HepG2 (cell line): ENCODE measurements around the gene ZNF48. TPM values are rescaled to one million over a fixed set of nuclear protein-coding genes. Genes with fewer than 3 reads are reported as not detected.
A peak's percentile ranks its signal among the peaks of the same experiment; 100 is the strongest.

Experiments used
- ATF7-NPFF ChIP-seq: sonication (generic); formaldehyde crosslinking; IDR thresholded peaks from 2 replicates; pipeline ENCODE4 v1.8.1; 2023; ENCODE audit warnings: mild to moderate bottlenecking, low read depth, missing genetic modification reagents, moderate library complexity
- ATM ChIP-seq: fragments of 450-650 bp; IDR thresholded peaks from 2 replicates; pipeline ENCODE4 v1.7.1; 2017; ENCODE audit warnings: mild to moderate bottlenecking, borderline replicate concordance
- CCAR2 ChIP-seq: fragments of 200-400 bp; formaldehyde crosslinking; optimal IDR thresholded peaks from 2 replicates; pipeline ENCODE3; 2018; ENCODE audit warnings: low read depth, mild to moderate bottlenecking, low read length, moderate library complexity
- EEA1 ChIP-seq: sonication (generic); formaldehyde crosslinking; IDR thresholded peaks from 2 replicates; pipeline ENCODE4 v1.5.1; 2020; ENCODE audit warnings: mild to moderate bottlenecking, missing genetic modification reagents, borderline replicate concordance
- FOXM1 ChIP-seq: sonication (generic); formaldehyde crosslinking; IDR thresholded peaks from 2 replicates; pipeline ENCODE4 v1.5.0; 2020; ENCODE audit warnings: missing genetic modification reagents
- RFX1 ChIP-seq: fragments of 450-650 bp; IDR thresholded peaks from 2 replicates; pipeline ENCODE4 v1.6.1; 2017
- SALL2 ChIP-seq: sonication (generic); formaldehyde crosslinking; IDR thresholded peaks from 2 replicates; pipeline ENCODE4 v1.8.1; 2023; ENCODE audit warnings: mild to moderate bottlenecking, missing genetic modification reagents, inconsistent platforms
- TCF12 ChIP-seq, 2 experiments: fragments of 450-650 bp in 1 of 2; sonication (generic) in 1 of 2; formaldehyde crosslinking in 1 of 2; IDR thresholded peaks; 2 replicates each; pipeline versions ENCODE4 v1.6.1 to v1.8.0; 2017 to 2022; ENCODE audit warnings: antibody characterized with exemption in 1 of 2, mild to moderate bottlenecking in 1 of 2, missing genetic modification reagents in 1 of 2, moderate library complexity in 1 of 2
- ZBTB2 ChIP-seq: sonication (generic); formaldehyde crosslinking; IDR thresholded peaks from 2 replicates; pipeline ENCODE4 v1.8.0; 2022; ENCODE audit warnings: low read depth, missing genetic modification reagents
- ZNF136 ChIP-seq: sonication (generic); formaldehyde crosslinking; IDR thresholded peaks from 2 replicates; pipeline ENCODE4 v1.8.1; 2022; ENCODE audit warnings: low read depth, mild to moderate bottlenecking, moderate library complexity, missing genetic modification reagents
- ZNF256 ChIP-seq: sonication (generic); formaldehyde crosslinking; conservative IDR thresholded peaks from 2 replicates; pipeline ENCODE4 v1.4.0; 2020; ENCODE audit warnings: missing genetic modification reagents
- ZNF280B ChIP-seq: sonication (generic); formaldehyde crosslinking; IDR thresholded peaks from 2 replicates; pipeline ENCODE4 v1.5.0; 2020; ENCODE audit warnings: missing genetic modification reagents, mild to moderate bottlenecking, borderline replicate concordance
- ZNF3 ChIP-seq: IDR thresholded peaks from 2 replicates; pipeline ENCODE4 v1.7.0; 2017; ENCODE audit warnings: inconsistent platforms
- ZNF44 ChIP-seq: sonication (generic); formaldehyde crosslinking; IDR thresholded peaks from 2 replicates; pipeline ENCODE4 v1.5.1; 2020; ENCODE audit warnings: mild to moderate bottlenecking, missing genetic modification reagents
- ZNF543 ChIP-seq: sonication (generic); formaldehyde crosslinking; IDR thresholded peaks from 2 replicates; pipeline ENCODE4 v1.4.0; 2020; ENCODE audit warnings: mild to moderate bottlenecking, missing genetic modification reagents
- ZNF597 ChIP-seq: sonication (generic); formaldehyde crosslinking; IDR thresholded peaks from 2 replicates; pipeline ENCODE4 v1.5.0; 2020; ENCODE audit warnings: missing genetic modification reagents
- ZNF605 ChIP-seq: sonication (generic); formaldehyde crosslinking; IDR thresholded peaks from 2 replicates; pipeline ENCODE4 v1.8.0; 2022; ENCODE audit warnings: mild to moderate bottlenecking, missing genetic modification reagents
- ZNF629 ChIP-seq: sonication (generic); formaldehyde crosslinking; conservative IDR thresholded peaks from 2 replicates; pipeline ENCODE4 v1.5.0; 2020; ENCODE audit warnings: missing genetic modification reagents
- ZNF674 ChIP-seq: sonication (generic); formaldehyde crosslinking; IDR thresholded peaks from 2 replicates; pipeline ENCODE4 v1.5.0; 2020; ENCODE audit warnings: low read depth, mild to moderate bottlenecking, missing genetic modification reagents
- ZNF7 ChIP-seq: IDR thresholded peaks from 2 replicates; pipeline ENCODE4 v1.6.1; 2016; ENCODE audit warnings: missing biosample characterization, missing genetic modification reagents
- ZNF800 ChIP-seq: sonication (generic); formaldehyde crosslinking; IDR thresholded peaks from 2 replicates; pipeline ENCODE4 v1.4.0; 2020; ENCODE audit warnings: missing genetic modification reagents
- polyA plus RNA-seq, 8 experiments: library from polyadenylated mRNA; depleted of rRNA in 3 of 8; stranded (reverse) in 7 of 8; unstranded in 1 of 8; fragments of >200 nt; fragmentation: Illumina TruSeq in 4 of 8; extraction: Trizol in 4 of 8; gene quantifications; 2 replicates each; pipeline versions ENCODE4 v1.2.1 to v1.2.3, GENCODE V29; 2011 to 2016; ENCODE audit warnings: low read depth in 4 of 8, missing spikeins in 1 of 8, mixed read lengths in 1 of 8; ENCODE audit not compliant: insufficient read depth in 1 of 8
- total RNA-seq, 5 experiments: library from RNA; depleted of rRNA; stranded (reverse); fragments of >200 nt; fragmentation: Illumina TruSeq; extraction: Trizol; gene quantifications; 2 replicates each; pipeline ENCODE4 v1.2.3, GENCODE V29; 2016; ENCODE audit warnings: low read depth in 1 of 5
- TF ChIP-seq, protein P1 (sequence below): sonication (generic); formaldehyde crosslinking; IDR thresholded peaks from 2 replicates; pipeline ENCODE4 v1.5.0; 2020; ENCODE audit warnings: mild to moderate bottlenecking, low read depth, missing genetic modification reagents, borderline replicate concordance

ZNF48 gene
- total and polyA plus RNA-seq, 2 of the 13 experiments (the other 11 are each of a cell fraction or from before 2014, with no cell fraction given): 9.9 to 12.3 TPM

GRCh38 chr16:30429678-30430427 lies 34.6 kb downstream of the ZNF48 start, which contains the start of gene DCTPP1 (continued):
- TF ChIP-seq FOXM1 (CRISPR knock-in tag): no peak
- no peak for TF ChIP-seq ZNF7 (CRISPR knock-in tag)
- TF ChIP-seq RFX1: no peak
- peak; percentile 97 for TF ChIP-seq ZNF629 (CRISPR knock-in tag)
- TF ChIP-seq, protein P1, sequence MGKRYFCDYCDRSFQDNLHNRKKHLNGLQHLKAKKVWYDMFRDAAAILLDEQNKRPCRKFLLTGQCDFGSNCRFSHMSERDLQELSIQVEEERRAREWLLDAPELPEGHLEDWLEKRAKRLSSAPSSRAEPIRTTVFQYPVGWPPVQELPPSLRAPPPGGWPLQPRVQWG (CRISPR knock-in tag): no peak
- TF ChIP-seq ZNF136: no peak; the same call in 1 of the 2 replicates
- TF ChIP-seq CCAR2: no peak
- TF ChIP-seq ZNF44 (CRISPR knock-in tag): no peak; the same call in 1 of the 2 replicates
- TF ChIP-seq SALL2 (CRISPR knock-in tag): peak; percentile 25
- peak; percentile 87 for TF ChIP-seq ZNF280B (CRISPR knock-in tag)
- 0 out of 2 replicates have a peak, but pooled peaks have one; percentile 30 for TF ChIP-seq ZNF674
- peak; percentile 81 for TF ChIP-seq ZBTB2 (CRISPR knock-in tag)
- no peak for TF ChIP-seq ZNF256
- peak; percentile 90; the same call in 1 of the 2 replicates for TF ChIP-seq ZNF800 (CRISPR knock-in tag)
- no peak for TF ChIP-seq TCF12 (IDR thresholded peaks at IDR 0.05)
- TF ChIP-seq TCF12 (CRISPR knock-in tag; IDR thresholded peaks at IDR 0.05): peak; percentile 20; the same call in 1 of the 2 replicates
- peak; percentile 91; the same call in 1 of the 2 replicates for TF ChIP-seq EEA1 (CRISPR knock-in tag)
- peak; percentile 86; the same call in 1 of the 2 replicates for TF ChIP-seq ZNF543 (CRISPR knock-in tag)
- peak; percentile 91 for TF ChIP-seq ZNF605
- TF ChIP-seq ATM: no peak
- TF ChIP-seq ZNF3 (CRISPR knock-in tag): no peak
- peak; percentile 74; the same call in 1 of the 2 replicates for TF ChIP-seq ATF7-NPFF (CRISPR knock-in tag)
- no peak for TF ChIP-seq ZNF597 (CRISPR knock-in tag)
